Activated CD8-positive, alpha-beta memory T cell treated with anti-CD3 and anti-CD28 coated beads, Interleukin-2, amount 50 U/mL, for 1 hour (primary cell): Measurements from ENCODE around the gene ATG7.
"Not testable (repeated sequence)": the region's sequence is repeated elsewhere in the genome, so short reads cannot be mapped to it uniquely, and the experiment has no call there.

ENCODE experiments used
- DNase-seq: peaks from one replicate; pipeline ENCODE4 v3.0.0-alpha.2; 2020; ENCODE audit errors: extremely low read depth

Gene ATG7

DNA sequence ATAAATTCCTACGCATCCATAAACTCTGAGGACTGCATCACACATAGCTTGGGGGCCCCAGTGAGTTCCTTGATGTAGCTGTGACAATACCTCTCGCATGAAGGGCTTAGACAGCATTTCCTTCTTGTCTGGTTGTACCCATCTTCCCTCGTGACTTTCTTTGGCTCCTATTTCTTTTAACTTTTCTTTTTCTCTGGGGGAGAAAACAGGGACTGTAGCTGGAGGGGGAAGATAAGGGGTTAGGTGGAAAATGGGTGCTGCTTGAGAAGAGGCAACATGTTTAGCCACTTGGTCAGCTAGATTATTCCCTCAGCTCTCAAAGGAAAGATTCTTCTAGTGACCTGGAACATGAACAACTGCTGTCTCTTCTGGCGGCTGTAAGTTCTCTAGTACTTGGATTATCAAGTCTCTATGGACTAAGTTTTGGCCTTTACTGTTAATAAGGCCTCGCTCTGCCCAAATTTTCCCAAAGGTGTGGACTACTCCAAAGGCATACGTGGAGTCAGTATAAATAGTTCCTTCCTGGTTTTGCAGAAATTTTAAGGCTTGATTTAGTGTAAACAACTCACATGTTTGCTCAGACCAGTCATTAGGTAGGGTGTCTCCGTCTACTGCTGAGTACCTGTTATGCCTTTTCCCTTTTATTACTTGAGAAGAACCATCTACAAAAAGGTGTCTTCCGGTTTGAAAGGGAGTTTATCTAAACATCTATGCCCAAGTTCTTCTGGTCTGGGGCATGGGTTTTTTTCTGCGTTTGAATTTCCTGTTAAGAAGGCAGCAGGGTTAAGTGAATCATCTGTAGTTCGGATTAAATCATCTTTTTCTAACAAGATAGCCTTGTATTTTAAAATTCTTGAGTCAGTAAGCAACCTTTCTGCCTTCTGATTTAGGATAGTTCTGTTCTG, 21.0 kb upstream of the ATG7 start:
- DNase-seq = no peak

GRCh38 chr3:11251807-11252176, 20.4 kb upstream of the ATG7 start:
- no peak for DNase-seq

DNA sequence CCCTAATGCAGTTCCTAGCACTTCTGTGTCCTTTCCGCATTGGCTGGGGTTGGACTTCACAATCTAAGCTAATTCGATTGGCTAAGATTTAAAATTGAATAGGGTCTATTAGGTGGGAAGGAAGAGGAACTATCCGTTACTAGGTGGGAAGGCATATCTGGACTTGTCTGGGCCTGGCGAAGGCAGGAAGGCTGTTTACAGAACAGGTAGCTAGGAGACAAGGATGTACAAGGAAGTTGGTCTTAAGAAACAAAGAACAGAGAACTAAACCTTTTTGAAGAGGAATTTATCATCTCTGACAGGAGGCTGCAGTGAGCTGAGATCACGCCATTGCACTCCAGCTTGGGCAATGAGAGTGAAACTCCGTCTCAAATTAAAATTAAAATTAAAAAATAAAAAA, 17.3 kb upstream of the ATG7 start:
- DNase-seq = no peak

GRCh38 chr3:11255537-11255936, 16.7 kb upstream of the ATG7 start:
- DNase-seq = not testable (repeated sequence)

GRCh38 chr3:11258958-11259357, 13.2 kb upstream of the ATG7 start:
- no peak for DNase-seq

DNA sequence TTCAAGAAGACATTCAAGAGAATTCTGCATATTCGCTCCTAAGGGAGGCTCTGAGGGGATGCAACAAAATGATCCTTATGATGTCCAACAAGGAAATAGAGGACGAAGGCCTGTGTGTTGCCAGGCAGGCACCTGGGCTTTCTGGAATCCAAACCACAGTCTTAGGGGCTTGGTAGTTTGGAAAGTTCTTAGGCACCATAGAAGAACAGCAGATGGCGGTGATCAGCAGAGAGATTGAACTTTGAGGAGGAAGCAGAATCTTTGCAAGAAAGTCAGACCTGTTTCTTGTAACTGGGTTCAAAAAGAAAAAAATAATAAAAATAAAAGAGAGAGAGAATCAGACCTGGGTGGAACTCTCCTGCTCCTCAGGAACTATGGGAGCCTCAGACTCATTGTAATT, 11.7 kb upstream of the ATG7 start:
- no peak for DNase-seq

DNA sequence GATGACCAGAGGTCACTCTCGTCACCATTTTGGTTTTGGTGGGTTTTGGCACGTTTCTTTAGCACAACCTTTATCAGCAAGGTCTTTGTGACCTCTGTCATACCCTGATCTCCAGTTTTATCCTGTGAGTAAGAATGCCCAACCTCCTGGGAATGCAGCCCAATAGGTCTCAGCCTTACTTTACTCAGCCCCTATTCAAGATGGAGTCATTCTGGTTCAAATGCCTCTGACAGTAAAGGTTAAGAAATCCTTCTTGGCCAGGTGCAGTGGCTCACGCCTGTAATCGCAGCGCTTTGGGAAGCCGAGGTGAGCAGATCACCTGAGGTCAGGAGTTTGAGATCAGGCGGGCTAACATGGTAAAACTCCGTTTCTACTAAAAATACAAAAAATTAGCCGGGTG, 3.2 kb upstream of the ATG7 start:
- DNase-seq = no peak

- DNase-seq = no peak
These were observed 843 bp downstream of the ATG7 start for GRCh38 chr3:11272906-11273574.

GRCh38 chr3:11273891-11274291, 1.7 kb downstream of the ATG7 start:
- no peak for DNase-seq

- DNase-seq = no peak
These were observed 2.5 kb downstream of the ATG7 start for GRCh38 chr3:11274566-11275142.

- DNase-seq = no peak
These were observed 3.7 kb downstream of the ATG7 start for GRCh38 chr3:11275926-11276325.

GRCh38 chr3:11276901-11277300, 4.7 kb downstream of the ATG7 start:
- no peak for DNase-seq

DNA sequence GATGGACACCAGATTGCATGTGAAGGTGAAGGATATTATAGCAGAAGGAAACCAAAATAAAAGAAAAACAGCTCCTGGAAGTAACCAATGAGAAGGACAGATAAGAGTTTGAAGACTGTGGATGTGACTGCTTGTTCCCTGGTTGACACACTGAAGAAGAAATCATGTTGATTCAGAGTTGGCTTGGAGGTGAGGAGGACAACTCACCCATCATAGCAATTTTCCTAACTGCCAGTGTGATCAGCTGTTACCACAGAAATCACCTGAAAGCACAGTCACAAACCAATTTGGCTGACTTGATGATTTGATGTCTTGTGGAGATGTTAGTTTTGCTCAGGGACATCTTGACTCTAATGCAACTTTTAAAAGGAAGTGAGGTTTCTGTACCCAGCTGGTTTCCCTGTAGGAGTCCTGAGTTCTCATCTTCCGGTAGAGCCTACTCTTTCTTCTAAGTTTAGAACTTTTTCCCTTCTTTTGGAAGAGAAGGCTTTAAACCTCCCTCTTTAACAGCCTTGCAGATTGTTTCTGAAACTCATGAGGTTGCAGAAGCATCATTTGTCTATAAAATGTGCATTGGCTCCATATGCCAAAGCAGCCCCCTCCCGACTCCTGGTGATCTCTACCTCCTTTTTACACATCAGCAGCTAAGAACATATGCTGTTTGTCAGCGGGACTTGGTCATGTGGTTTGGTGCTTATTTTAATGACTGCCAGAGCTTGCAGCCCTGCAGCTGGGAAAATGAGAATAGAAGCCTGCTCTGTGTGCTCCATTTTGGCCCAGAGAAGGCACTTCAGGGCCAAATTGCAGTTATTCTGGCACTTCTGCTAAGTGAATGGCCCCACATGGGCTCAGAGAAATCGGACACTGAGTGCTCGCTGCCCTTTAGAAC, 10.3 kb downstream of the ATG7 start:
- no peak for DNase-seq

DNA sequence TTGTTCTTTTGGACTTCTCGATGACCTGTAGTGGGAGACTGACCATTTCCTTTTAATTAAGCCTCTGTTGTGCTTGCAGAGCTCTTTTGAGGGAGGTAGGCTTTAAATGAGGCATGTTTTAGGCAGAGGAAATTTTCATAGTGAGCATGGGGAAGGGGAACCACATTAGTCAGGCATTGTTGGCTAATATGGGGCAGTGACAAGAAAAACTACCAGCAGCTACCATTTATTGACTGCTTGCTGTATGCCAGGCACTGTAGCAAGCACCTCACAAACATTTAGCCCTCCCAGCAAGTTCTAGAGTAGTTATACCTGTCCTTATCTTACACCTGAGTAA, 10.9 kb downstream of the ATG7 start:
- DNase-seq = no peak

- DNase-seq = no peak
These were observed 11.8 kb downstream of the ATG7 start for GRCh38 chr3:11284011-11284410.

DNA sequence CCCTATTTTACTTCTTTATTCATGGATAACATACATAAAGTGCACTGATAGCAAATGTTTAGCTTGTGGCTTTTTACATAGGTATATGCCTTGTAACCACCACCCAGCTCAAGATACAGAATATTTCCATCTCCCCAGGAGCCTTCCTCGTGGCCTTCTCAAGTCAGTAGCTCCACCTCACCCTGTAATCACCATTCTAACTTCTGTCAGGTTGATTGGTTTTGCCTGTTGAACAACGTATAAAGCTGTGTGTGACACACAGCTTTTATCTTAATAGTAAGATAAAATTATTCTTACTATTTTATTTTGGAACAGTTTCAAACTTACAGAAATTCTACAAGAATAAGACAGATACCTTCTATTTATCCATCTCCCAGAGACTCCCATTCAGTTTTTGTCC, 13.3 kb downstream of the ATG7 start:
- no peak for DNase-seq

- no peak for DNase-seq
These were observed 15.2 kb downstream of the ATG7 start for GRCh38 chr3:11287404-11287803.

- no peak for DNase-seq
These were observed 15.9 kb downstream of the ATG7 start for GRCh38 chr3:11288021-11288491.

DNA sequence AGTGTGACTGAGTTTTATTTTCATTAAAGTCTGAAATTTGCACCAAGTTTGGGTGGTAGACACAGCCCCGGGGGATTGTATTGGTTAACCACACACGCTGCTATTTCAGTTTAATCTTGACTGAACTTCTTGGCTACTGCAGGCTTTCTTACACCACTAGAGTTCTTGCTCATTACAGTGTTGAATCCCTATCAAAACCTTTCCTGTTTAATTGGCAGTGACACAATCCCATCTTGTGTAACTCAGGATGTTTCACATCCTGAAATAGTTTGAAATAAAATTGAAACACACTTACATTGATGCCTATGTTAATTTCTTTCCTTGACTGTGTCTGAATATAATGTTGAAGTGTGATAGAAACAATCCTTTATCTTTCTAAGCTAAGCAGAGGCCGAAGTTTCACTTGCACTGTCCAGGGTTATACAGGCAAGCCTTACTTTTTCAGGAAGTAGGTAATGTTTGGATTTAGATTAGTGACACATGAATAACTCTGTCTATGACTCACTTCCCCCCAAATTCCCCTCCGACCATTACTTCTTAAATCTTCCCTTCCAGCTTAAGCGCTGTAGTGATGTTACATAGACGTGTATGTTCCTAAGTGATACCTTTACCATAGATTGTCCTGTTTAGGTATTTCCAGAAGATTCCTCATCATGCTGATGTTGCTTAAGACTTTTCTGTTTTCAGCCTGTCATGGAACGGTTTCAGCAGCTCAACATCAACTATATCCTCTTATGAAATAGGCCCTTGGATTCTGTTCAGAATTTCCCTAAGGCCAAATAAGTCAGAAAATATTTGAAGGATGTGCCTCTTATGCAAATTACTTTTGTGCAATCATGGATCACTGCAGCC, 16.8 kb downstream of the ATG7 start:
- DNase-seq = no peak

DNA sequence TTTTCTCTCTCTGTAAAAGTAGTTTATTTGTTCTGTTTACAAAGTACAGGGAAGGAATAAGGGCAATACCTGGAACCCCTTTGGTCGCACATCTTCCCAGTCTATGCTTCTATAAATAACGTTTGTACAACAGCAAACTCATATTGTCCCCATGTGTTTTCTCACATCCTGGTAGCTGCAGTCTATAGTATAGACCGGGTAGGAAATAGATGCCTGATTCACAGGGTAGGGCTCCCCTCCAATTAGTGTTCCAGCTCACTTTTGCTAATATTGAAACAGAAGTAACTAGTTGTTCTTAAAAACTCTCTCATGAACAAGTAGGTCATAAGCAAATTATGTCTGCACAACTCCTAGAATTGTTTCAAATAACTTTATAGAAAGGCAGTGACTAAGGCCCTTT, 17.7 kb downstream of the ATG7 start:
- DNase-seq = no peak
